ENCODE measurements around the gene SUSD4.
A peak's percentile ranks its signal among the peaks of the same experiment; 100 is the strongest.
"Not testable (repeated sequence)": the region's sequence is repeated elsewhere in the genome, so short reads cannot be mapped to it uniquely, and the experiment has no call there.

SUSD4 gene

GRCh38 chr1:223363856-223364684, at the start of gene SUSD4:
Gene SUSD4 (minus strand): TSS chr1:223364176. CDS start chr1:223363425, 751 bp downstream.
- DNase-seq, result no peak

GRCh38 chr1:223413216-223413615, 49.2 kb upstream of the SUSD4 start:
- no peak for DNase-seq

- no peak for DNase-seq
Measured at GRCh38 chr1:223411710-223412109, 47.7 kb upstream of the SUSD4 start.

- DNase-seq, result no peak
Measured at GRCh38 chr1:223411309-223411708, 47.3 kb upstream of the SUSD4 start.

GRCh38 chr1:223410036-223410435, 46.1 kb upstream of the SUSD4 start:
- no peak for DNase-seq

GRCh38 chr1:223405507-223405906, 41.5 kb upstream of the SUSD4 start:
- no peak for DNase-seq

- peak; percentile 39 for DNase-seq
Measured at GRCh38 chr1:223403184-223403815, 39.3 kb upstream of the SUSD4 start.

GRCh38 chr1:223402790-223403142, 38.8 kb upstream of the SUSD4 start:
- peak; percentile 61 for DNase-seq

GRCh38 chr1:223401873-223402789, 38.2 kb upstream of the SUSD4 start:
- DNase-seq, result peak; percentile 61

- not testable (repeated sequence) for DNase-seq
Measured at GRCh38 chr1:223399393-223399792, 35.4 kb upstream of the SUSD4 start.

GRCh38 chr1:223394706-223395105, 30.7 kb upstream of the SUSD4 start:
- DNase-seq, result no peak

GRCh38 chr1:223394242-223394641, 30.3 kb upstream of the SUSD4 start:
- no peak for DNase-seq

- no peak for DNase-seq
Measured at GRCh38 chr1:223393275-223394214, 29.6 kb upstream of the SUSD4 start, which contains the start of gene CCDC185. Gene CCDC185 (plus strand): TSS chr1:223393415. CDS start chr1:223393476, 61 bp downstream.

GRCh38 chr1:223390618-223391017, 26.6 kb upstream of the SUSD4 start:
- DNase-seq, result no peak

- no peak for DNase-seq
Measured at GRCh38 chr1:223386013-223386412, 22.0 kb upstream of the SUSD4 start.

- DNase-seq, result no peak
Measured at GRCh38 chr1:223378754-223379153, 14.8 kb upstream of the SUSD4 start.

GRCh38 chr1:223374064-223374610, 10.2 kb upstream of the SUSD4 start:
- no peak for DNase-seq

GRCh38 chr1:223364685-223365382, 858 bp upstream of the SUSD4 start:
- no peak for DNase-seq

- DNase-seq, result no peak
Measured at GRCh38 chr1:223363057-223363855, 720 bp downstream of the SUSD4 start.

- no peak for DNase-seq
Measured at GRCh38 chr1:223358826-223359225, 5.2 kb downstream of the SUSD4 start.

Data from OCI-M1 (cell line).